Measurements from ENCODE around the gene LRRTM4.

DNA sequence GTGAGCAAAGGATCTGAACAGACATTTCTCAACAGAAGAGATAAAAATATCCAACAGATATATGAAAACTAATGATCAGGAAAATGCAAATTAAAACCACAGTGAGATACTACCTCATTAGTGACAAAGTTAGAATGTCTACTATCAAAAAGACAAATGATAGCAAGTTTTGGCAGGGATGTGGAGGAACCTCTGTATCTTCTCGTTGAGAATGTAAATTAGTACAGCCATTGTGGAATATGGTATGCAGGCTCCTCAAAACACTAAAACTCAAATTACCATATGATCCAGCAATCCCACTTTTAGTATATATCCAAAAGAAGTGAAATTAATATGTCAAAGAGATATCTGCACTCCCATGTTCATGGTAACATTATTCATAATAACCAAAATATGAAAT lies 427.1 kb downstream of the LRRTM4 start:
- TF ChIP-seq, protein P1, sequence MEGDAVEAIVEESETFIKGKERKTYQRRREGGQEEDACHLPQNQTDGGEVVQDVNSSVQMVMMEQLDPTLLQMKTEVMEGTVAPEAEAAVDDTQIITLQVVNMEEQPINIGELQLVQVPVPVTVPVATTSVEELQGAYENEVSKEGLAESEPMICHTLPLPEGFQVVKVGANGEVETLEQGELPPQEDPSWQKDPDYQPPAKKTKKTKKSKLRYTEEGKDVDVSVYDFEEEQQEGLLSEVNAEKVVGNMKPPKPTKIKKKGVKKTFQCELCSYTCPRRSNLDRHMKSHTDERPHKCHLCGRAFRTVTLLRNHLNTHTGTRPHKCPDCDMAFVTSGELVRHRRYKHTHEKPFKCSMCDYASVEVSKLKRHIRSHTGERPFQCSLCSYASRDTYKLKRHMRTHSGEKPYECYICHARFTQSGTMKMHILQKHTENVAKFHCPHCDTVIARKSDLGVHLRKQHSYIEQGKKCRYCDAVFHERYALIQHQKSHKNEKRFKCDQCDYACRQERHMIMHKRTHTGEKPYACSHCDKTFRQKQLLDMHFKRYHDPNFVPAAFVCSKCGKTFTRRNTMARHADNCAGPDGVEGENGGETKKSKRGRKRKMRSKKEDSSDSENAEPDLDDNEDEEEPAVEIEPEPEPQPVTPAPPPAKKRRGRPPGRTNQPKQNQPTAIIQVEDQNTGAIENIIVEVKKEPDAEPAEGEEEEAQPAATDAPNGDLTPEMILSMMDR (conservative IDR thresholded peaks at IDR 0.05; ENCODE audit: low read depth, low read length): no peak
- TF ChIP-seq EZH2 (IDR thresholded peaks at IDR 0.05; ENCODE audit: borderline replicate concordance, low read depth, low read length, poor library complexity, severe bottlenecking): no peak

Data from A673 (cell line).